Hematopoietic multipotent progenitor cell treated with erythropoietin and hydrocortisone succinate and interleukin-3 and kit ligand, for 6 days (in vitro differentiated cells): Measurements from ENCODE around the gene TRIM49D2.
"Not testable (repeated sequence)": the region's sequence is repeated elsewhere in the genome, so short reads cannot be mapped to it uniquely, and the experiment has no call there.

Source experiments
- DNase-seq: peaks from one replicate; pipeline ENCODE4 v3.0.0-alpha.2; 2015

TRIM49D2 gene, protein sequence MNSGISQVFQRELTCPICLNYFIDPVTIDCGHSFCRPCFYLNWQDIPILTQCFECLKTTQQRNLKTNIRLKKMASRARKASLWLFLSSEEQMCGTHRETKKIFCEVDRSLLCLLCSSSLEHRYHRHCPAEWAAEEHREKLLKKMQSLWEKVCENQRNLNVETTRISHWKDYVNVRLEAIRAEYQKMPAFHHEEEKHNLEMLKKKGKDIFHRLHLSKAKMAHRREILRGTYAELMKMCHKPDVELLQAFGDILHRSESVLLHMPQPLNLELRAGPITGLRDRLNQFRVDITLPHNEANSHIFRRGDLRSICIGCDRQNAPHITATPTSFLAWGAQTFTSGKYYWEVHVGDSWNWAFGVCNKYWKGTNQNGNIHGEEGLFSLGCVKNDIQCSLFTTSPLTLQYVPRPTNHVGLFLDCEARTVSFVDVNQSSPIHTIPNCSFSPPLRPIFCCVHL

DNA sequence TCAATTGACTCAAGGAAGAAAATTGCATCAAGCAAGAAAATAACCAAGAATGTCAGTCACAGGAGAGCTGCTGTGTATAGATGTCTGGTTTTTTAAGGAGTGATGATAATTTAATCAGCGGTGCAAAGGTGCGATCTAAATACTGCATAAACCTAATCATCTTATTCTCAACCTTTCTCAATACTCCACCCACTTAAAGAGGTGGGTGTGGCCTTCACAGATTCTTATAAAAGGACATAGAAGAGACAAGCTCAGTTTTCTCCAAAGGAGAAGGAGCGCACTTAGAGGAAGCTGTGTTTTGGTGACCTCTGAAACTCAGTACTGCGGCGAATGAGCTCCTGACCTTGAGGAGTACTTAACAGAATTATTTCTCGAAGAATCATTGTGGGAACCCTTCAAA lies at the start of gene TRIM49D2:
Gene TRIM49D2 (plus strand): TSS at position 301 of the 400 bp plus-strand sequence. CDS start 2,698 bp downstream, outside the sequence.
- DNase-seq: not testable (repeated sequence)

DNA sequence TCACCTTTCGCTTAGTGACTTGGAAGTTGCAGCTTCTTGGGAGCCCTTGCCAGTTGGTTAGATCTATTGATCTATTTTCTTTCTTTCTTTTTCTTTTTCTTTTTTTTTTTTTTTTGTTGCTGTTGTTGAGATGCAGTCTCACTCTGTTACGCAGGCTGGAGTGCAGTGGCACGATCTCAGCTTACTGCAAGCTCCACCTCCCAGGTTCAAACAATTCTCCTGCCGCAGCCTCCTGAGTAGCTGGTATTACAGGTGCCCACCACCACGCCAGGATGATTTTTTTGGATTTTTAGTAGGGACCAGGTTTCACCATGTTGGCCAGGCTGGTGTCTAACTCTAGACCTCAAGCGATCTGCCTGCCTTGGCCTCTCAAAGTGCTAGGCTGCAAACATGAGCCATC lies 46.4 kb upstream of the TRIM49D2 start:
- not testable (repeated sequence) for DNase-seq

GRCh38 chr11:89893245-89893644 lies 30.6 kb upstream of the TRIM49D2 start:
- DNase-seq: not testable (repeated sequence)

DNA sequence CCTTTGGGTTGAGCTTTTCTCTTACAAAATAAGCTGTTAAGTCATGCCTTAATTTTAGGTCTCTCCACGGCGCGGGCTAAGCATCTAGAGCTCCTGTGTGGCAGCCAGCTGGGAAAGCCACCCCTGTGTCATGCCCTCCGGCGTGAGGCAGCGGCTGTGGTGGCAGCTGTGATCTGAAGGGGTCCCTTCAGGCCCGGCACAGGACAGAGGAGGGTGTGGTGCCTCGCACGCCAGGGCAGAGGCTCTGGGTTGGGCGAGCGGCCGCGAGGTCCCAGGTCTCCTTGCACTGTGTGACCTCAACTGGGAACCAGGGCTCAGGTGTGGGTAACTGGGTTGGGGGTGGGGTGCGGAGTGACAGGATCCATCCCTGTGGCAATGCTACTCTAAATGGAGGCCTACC lies 23.1 kb upstream of the TRIM49D2 start:
- not testable (repeated sequence) for DNase-seq

GRCh38 chr11:89922195-89922660 lies 1.6 kb upstream of the TRIM49D2 start, which contains the start of gene TRIM49D1:
Gene TRIM49D1 (minus strand): TSS chr11:89922245. CDS start chr11:89917710, 4,535 bp downstream.
- no peak for DNase-seq

DNA sequence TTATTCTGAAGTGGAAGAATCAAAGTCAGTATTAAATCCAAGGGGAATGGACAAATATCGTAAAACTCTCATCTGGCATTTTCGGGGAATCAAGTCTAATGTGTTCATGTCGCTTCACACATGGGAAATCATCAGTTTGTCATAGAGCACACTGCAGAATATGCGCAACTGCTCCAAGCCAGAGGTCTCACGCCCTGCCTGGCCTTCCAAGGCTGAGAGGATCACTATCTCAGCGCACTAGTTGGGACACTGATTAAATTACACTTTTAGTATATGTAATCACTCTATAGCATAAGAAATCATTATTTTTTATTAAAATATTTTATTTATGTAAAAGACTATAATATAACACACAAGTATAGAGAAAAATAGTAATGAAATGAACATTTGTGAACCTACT lies 37.0 kb downstream of the TRIM49D2 start:
- not testable (repeated sequence) for DNase-seq

- not testable (repeated sequence) for DNase-seq
Measured at GRCh38 chr11:89965737-89966136, 41.9 kb downstream of the TRIM49D2 start, which contains the start of gene TRIM64. Gene TRIM64 (plus strand): TSS chr11:89966037. CDS start chr11:89968504, 2,467 bp downstream.
